Activated naive CD4-positive, alpha-beta T cell treated with anti-CD3 and anti-CD28 coated beads for 36 hours (primary cell): Measurements from ENCODE around the gene STX4. TPM values are rescaled to one million over a fixed set of nuclear protein-coding genes. Genes with fewer than 3 reads are reported as not detected.
"Not testable (repeated sequence)": the region's sequence is repeated elsewhere in the genome, so short reads cannot be mapped to it uniquely, and the experiment has no call there.

Source experiments
- CTCF ChIA-PET: fragments of 350-600 bp; sonication (Branson Sonifier 250); formaldehyde crosslinking; loops from one replicate; lab custom pipeline; 2021; ENCODE audit warnings: antibody characterized with exemption; lab: Charles Lee
- DNase-seq: peaks from one replicate; pipeline ENCODE4 v3.0.0-alpha.2; 2020
- H3K27ac Mint-ChIP-seq: one replicate; pipeline ENCODE4 v1.8.0; 2021; ENCODE audit warnings: mild to moderate bottlenecking, mixed read lengths
- H3K27me3 Mint-ChIP-seq: one replicate; pipeline ENCODE4 v1.8.0; 2021; ENCODE audit warnings: low read depth, mixed read lengths
- H3K36me3 Mint-ChIP-seq: one replicate; pipeline ENCODE4 v1.8.0; 2021; ENCODE audit warnings: low read depth, mixed read lengths
- H3K4me1 Mint-ChIP-seq: one replicate; pipeline ENCODE4 v1.8.0; 2021; ENCODE audit warnings: low read depth, mixed read lengths
- H3K4me3 Mint-ChIP-seq: one replicate; pipeline ENCODE4 v1.8.0; 2021; ENCODE audit warnings: mild to moderate bottlenecking, moderate library complexity, mixed read lengths
- H3K9me3 Mint-ChIP-seq: one replicate; pipeline ENCODE4 v1.8.0; 2021; ENCODE audit warnings: mixed read lengths
- intact Hi-C: fragments of 100-400 bp; cut with micrococcal nuclease; formaldehyde crosslinking; loops from one replicate; pipeline ENCODE4 v1.15.1; 2023
- total RNA-seq, 2 experiments: library from RNA; stranded (reverse); gene quantifications; one replicate each; pipeline ENCODE4 v1.2.3, GENCODE V29; 2021

Gene STX4
- total RNA-seq, 2 experiments from 2014 or later: 32.9 to 38.0 TPM

DNA sequence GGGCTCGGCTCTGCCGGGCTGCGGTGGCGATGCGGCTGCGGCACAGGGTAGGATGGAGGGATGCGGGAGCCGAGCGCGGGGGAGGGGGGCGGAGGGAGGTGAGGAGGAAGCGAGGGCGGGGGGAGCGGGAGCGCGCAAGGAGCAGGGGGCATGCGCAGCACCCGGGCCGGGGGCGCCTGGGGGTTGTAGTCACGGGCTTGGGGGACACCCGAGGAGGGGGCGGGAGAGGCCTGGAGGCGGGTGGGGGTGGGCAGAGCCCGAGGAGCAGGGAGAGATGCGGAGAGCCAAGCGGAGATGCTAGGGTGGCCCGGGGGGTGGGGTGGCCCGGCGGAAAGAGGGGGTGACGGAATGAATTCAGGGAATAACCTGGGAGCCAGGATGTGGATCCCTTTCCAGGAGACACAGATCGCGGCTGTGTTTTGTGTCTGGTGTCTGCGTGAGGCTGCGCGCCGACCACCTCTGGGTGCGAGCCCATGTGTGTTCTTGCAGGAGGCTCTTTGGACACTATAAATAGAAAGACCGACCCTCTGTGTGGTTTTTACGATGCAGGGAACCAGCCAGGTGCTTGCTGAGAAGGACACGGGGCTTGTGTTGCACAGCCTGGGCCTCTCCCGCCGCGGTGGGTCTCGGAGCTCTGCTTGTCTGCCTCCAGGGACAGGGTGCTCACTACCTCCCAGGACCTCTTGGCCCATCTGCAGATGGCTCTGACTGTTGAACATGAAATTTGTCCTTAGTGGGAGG lies 22.6 kb upstream of the STX4 start, which contains the start of gene STX1B:
Gene STX1B, minus strand, starts transcription at position 54 of the 741 bp plus-strand sequence. CDS start 242 bp downstream, outside the sequence.
- Mint-ChIP-seq H3K36me3 (no peaks in the 10 kb centered on the region), H3K9me3 (no peaks in the 10 kb centered on the region), H3K4me3 (peak within 1 kb of the TSS; percentile 64), H3K4me1 (peaks cover 12% of the 10 kb centered on the region), H3K27me3 (peaks cover 5% of the 10 kb centered on the region), H3K27ac (no peak within 1 kb of the TSS)
- intact Hi-C loops: no loop called here
- CTCF ChIA-PET: no interaction called here
- DNase-seq: peak; percentile 66

DNA sequence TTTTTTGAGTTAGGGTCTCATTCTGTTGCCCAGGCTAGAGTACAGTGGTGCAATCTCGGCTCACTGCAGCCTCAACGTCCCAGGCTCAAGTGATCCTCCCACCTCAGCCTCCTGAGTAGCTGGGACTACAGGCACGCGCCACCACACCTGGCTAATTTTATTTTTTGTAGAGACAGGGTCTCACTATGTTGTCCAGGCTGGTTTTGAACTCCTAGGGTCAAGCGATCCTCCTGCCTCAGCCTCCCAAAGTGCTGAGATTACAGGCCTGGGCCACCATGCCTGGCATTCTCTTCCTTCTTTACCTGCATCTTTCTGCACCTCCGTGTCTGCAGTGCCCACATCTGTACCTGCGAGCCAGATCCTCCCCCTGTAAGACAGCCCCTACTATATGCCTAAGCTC lies 21.5 kb upstream of the STX4 start:
- H3K27me3 Mint-ChIP-seq, DNase-seq, H3K27ac Mint-ChIP-seq, H3K9me3 Mint-ChIP-seq, H3K36me3 Mint-ChIP-seq, intact Hi-C loops, H3K4me3 Mint-ChIP-seq: not testable (repeated sequence)
- H3K4me1 Mint-ChIP-seq: peaks cover 12% of the 10 kb centered on the region
- CTCF ChIA-PET: interaction anchor here (0.7 kb wide), 1 partner anchor 70 kb away, joined by 3 read pairs; no protein-coding TSS in a partner anchor

DNA sequence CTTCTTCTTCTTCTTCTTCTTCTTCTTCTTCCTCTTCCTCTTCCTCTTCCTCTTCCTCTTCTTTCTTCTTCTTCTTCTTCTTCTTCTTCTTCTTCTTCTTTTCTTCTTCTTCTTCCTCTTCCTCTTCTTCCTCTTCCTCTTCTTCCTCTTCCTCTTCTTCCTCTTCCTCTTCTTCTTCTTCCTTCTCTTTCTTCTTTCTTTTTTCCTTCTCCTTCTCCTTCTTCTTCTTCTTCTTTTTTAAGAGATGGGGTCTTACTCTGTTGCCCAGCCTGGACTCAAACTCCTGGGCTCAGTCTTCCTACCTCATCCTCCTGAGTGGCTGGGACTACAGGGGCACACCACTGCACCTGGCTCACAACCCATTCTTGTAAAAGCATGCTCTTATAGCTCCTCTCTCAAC lies 20.1 kb upstream of the STX4 start:
- H3K27ac Mint-ChIP-seq, H3K9me3 Mint-ChIP-seq, CTCF ChIA-PET, H3K4me3 Mint-ChIP-seq, intact Hi-C loops, H3K27me3 Mint-ChIP-seq, DNase-seq, H3K36me3 Mint-ChIP-seq: not testable (repeated sequence)
- H3K4me1 Mint-ChIP-seq: peaks cover 12% of the 10 kb centered on the region

DNA sequence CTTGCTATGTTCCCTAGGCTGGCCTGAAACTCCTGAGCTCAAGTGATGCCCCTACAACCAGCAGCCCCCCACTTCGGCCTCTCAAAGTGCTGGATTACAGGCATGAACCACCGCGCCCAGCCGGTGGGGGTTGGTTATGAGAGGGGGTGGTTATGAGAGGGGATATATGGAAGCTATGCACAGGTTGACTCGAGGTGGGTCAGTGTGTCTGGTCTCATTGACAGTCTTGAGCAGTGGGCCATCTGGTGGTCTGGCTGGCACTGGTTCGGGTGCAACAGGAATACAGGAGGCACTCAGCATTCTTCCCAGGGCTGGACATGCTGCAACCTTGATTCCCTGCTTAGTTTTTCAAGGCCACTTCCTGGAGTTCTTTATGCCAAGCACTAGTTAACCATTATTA lies 17.3 kb upstream of the STX4 start:
- H3K4me3 Mint-ChIP-seq: no peak overlapping the region
- H3K9me3 Mint-ChIP-seq: no peaks in the 10 kb centered on the region
- H3K27ac Mint-ChIP-seq: no peak overlapping the region
- H3K36me3 Mint-ChIP-seq: no peaks in the 10 kb centered on the region
- H3K27me3 Mint-ChIP-seq: peaks cover 7% of the 10 kb centered on the region
- H3K4me1 Mint-ChIP-seq: peaks cover 4% of the 10 kb centered on the region
- intact Hi-C loops: no loop called here
- CTCF ChIA-PET: interaction anchor here (0.5 kb wide), 1 partner anchor 141 kb away, joined by 3 read pairs; no protein-coding TSS in a partner anchor
- no peak for DNase-seq

DNA sequence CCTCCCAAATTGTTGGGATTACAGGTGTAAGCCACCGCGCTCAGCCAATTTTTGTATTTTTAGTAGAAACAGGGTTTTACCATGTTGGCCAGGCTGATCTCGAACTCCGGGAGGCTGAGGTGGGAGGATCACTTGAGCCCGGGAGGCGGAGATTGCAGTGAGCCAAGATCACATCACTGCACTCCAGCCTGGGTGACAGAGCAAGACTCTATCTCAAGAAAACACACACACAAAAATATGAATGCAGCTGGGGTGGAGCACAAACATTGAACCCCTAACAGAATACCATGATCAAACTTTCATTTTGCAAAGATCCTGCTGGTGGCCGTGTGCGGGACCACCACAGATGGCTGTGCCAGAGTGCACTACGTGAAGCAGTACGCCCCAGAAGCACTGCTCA lies 15.6 kb upstream of the STX4 start:
- intact Hi-C loops, H3K4me1 Mint-ChIP-seq, H3K4me3 Mint-ChIP-seq, H3K9me3 Mint-ChIP-seq, H3K27ac Mint-ChIP-seq, H3K36me3 Mint-ChIP-seq, CTCF ChIA-PET, H3K27me3 Mint-ChIP-seq, DNase-seq: not testable (repeated sequence)

DNA sequence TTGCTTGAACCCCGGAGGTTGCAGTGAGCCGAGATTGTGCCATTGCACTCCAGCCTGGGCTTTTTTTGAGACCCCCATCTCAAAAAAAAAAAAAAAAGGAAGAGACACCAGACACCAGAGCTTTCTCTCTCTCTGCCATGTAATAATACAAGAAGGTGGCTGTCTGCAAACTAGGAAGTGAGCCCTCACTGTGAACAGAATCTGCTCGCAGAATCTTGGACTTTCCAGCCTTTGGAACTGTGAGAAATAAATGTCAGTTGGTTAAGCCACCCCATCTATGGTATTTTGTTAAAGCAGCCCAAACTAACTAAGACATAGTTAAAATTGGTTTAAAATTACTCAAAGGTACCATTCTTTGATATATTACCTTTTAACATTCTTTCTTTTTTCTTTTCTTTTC lies 12.8 kb upstream of the STX4 start:
- DNase-seq: no peak
- no peak overlapping the region for H3K27ac Mint-ChIP-seq
- intact Hi-C loops: no loop called here
- peaks cover 2% of the 10 kb centered on the region for H3K27me3 Mint-ChIP-seq
- H3K4me3 Mint-ChIP-seq: no peak overlapping the region
- peaks cover 2% of the 10 kb centered on the region for H3K4me1 Mint-ChIP-seq
- no peaks in the 10 kb centered on the region for H3K9me3 Mint-ChIP-seq
- CTCF ChIA-PET: interaction anchor here (0.6 kb wide), 1 partner anchor 190 kb away, joined by 3 read pairs; no protein-coding TSS in a partner anchor
- H3K36me3 Mint-ChIP-seq: no peaks in the 10 kb centered on the region

DNA sequence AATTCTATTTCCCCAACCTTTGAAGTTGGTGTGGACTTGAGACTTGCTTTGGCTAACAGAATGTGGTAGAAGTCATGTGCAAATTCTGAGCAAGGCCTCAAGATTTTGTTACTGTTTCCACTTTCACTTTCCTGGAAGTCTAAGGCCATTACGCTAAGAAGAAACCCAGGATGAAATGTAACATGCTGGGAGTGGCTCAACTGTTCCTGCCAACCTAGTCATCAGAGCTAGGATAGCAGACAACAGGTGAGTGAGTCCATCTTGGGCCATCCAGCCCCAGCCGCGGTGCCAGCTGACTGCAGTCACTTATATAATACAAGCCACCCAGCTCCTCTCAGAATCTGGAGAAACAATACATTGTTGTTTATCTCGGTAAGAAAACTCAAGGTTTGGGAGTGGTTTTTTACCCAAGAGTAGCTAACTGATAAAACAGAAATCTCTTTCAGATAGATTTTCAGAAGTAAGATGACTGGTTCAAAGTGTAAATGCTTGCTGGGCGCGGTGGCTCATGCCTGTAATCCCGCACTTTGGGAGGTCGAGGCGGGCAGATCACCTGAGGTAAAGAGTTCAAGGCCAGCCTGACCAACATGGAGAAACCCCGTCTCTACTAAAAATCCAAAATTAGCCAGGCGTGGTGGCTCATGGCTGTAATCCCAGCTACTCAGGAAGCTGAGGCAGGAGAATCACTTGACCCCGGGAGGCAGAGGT lies 10.7 kb upstream of the STX4 start:
- H3K9me3 Mint-ChIP-seq: no peaks in the 10 kb centered on the region
- no peaks in the 10 kb centered on the region for H3K36me3 Mint-ChIP-seq
- intact Hi-C loops: no loop called here
- peaks cover 2% of the 10 kb centered on the region for H3K4me1 Mint-ChIP-seq
- no peak overlapping the region for H3K27ac Mint-ChIP-seq
- DNase-seq: no peak
- H3K27me3 Mint-ChIP-seq: no peaks in the 10 kb centered on the region
- CTCF ChIA-PET: interaction anchor here (0.7 to 1.8 kb wide), 2 partner anchors 37 to 364 kb away, joined by 4 to 6 read pairs; no protein-coding TSS in a partner anchor
- no peak overlapping the region for H3K4me3 Mint-ChIP-seq

DNA sequence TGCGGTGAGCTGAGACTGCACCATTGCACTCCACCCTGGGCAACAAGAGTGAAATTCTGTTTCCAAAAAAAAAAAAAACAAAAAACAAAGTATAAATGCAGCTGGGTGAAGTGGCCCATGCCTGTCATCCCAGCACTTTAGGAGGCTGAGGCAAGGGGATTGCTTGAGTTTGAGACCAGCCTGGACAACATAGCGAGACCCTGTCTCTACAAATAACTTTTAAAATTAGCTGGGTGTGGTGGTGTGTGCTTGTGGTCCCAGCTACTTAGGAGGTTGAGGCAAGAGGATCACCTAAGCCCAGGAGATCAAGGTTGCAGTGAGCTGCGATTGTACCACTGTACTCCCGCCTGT lies 10.1 kb upstream of the STX4 start:
- CTCF ChIA-PET: interaction anchor here (0.7 to 1.8 kb wide), 2 partner anchors 37 to 363 kb away, joined by 4 to 6 read pairs; no protein-coding TSS in a partner anchor

DNA sequence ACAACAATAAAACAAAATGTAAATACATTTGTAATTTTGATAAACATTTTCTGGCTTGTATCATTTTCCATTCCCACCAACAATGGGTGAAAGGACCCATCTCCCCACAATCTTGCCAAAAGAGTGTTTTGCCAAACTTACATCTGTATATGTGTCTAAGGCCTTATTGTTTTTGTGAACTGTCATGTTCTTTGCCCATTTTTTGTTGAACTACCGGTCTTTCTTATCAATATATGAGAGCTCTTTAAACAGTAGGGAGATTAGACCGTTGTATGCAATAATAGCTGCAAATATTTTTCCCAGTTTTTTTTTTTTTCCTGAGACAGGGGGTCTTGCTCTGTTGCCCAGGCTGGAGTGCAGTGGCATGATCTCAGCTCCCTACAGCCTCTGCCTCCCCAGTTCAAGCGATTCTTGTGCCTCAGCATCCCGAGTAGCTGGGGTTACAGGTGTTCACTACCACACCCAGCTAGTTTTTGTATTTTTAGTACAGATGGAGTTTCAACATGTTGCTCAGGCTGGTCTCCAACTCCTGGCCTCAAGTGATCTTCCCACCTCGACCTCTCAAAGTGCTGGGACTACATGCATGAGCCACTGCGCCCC lies 9.6 kb upstream of the STX4 start:
- intact Hi-C loops: no loop called here
- Mint-ChIP-seq H3K9me3 (no peaks in the 10 kb centered on the region), H3K27me3 (no peaks in the 10 kb centered on the region), H3K36me3 (no peaks in the 10 kb centered on the region), H3K27ac (no peak overlapping the region), H3K4me1 (peaks cover 2% of the 10 kb centered on the region), H3K4me3 (no peak overlapping the region)
- CTCF ChIA-PET: interaction anchor here (0.7 to 1.8 kb wide), 2 partner anchors 38 to 363 kb away, joined by 4 to 6 read pairs; no protein-coding TSS in a partner anchor
- DNase-seq: no peak

More for the DNA sequence above, 10.1 kb upstream of the STX4 start:
- no peak overlapping the region for H3K27ac Mint-ChIP-seq
- no peaks in the 10 kb centered on the region for H3K36me3 Mint-ChIP-seq
- peaks cover 2% of the 10 kb centered on the region for H3K4me1 Mint-ChIP-seq
- H3K9me3 Mint-ChIP-seq: no peaks in the 10 kb centered on the region
- no peaks in the 10 kb centered on the region for H3K27me3 Mint-ChIP-seq
- H3K4me3 Mint-ChIP-seq: no peak overlapping the region
- no peak for DNase-seq
- intact Hi-C loops: no loop called here

DNA sequence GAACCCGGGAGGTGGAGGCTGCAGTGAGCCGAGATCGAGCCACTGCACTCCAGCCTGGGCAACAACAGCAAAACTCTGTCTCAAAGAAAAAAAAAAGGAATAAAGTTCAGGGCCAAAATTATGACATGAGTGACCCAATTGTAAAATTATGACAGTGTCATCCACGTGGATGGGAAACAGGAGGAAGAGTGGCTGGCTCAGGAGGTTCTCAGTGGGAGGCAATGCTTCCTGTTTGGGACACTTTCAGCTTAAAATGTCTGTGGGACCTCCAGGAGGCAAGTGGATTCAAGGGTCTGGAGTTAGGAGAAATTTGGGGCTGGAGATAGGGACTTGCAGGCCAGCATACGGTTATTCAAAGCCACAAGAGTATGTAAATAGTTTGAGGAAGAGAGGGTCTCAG lies 8.0 kb upstream of the STX4 start:
- Mint-ChIP-seq H3K36me3 (no peaks in the 10 kb centered on the region), H3K4me3 (no peak overlapping the region), H3K4me1 (peaks cover 2% of the 10 kb centered on the region), H3K9me3 (no peaks in the 10 kb centered on the region), H3K27me3 (no peaks in the 10 kb centered on the region), H3K27ac (no peak overlapping the region)
- no peak for DNase-seq
- intact Hi-C loops: no loop called here
- CTCF ChIA-PET: no interaction called here

DNA sequence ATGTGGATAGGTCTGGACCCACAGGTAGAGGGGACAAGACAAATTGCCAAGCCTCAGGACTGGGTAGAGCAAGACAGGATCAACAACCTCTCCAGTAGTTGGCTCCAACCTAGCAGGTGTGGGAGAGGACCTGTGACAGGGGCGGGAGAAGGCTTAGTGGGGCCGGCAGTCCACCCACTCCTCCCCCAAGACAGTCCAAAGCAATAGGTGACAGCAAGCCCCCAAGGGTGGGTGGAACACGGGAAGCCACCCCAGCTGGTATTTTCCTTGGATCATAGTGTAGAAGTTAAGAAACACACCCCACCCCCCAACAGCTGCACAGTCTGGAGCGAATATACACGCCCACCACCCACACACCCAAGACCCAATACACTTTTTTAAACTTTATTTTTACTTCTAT lies 4.1 kb upstream of the STX4 start:
- Mint-ChIP-seq H3K9me3 (no peaks in the 10 kb centered on the region), H3K4me1 (peaks cover 9% of the 10 kb centered on the region), H3K36me3 (peaks cover 5% of the 10 kb centered on the region), H3K27me3 (no peaks in the 10 kb centered on the region), H3K4me3 (no peak overlapping the region), H3K27ac (no peak overlapping the region)
- intact Hi-C loops: no loop called here
- no peak for DNase-seq
- CTCF ChIA-PET: no interaction called here

DNA sequence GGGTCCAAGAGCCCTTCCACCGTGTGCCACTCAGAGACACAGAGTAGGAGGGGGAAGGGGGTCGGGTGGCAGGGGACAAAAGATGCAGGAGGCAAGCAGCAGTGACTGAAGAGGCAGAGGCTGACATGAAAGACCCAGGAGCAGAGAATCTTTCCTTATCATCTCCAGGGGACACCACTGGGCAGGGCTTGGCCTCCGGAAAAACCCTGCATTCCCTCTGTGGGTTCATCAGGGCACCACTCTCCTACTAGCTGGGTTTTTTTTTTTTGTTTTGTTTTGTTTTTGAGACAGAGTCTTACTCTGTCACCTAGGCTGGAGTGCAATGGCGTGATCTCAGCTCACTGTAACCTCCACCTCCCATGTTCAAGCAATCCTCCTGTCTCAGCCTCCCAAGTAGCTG lies 2.1 kb upstream of the STX4 start:
- intact Hi-C loops: no loop called here
- Mint-ChIP-seq H3K27ac (no peak overlapping the region), H3K4me1 (peaks cover 19% of the 10 kb centered on the region), H3K36me3 (peaks cover 8% of the 10 kb centered on the region), H3K9me3 (no peaks in the 10 kb centered on the region), H3K27me3 (no peaks in the 10 kb centered on the region), H3K4me3 (peak overlapping the region; percentile 0)
- CTCF ChIA-PET: no interaction called here
- DNase-seq: no peak
